Calu3 (cell line): ENCODE data around the gene ARHGAP42. TPM values are rescaled to one million over a fixed set of nuclear protein-coding genes. Genes with fewer than 3 reads are reported as not detected.

Source experiments
- BruUV-seq: library from RNA; stranded (reverse); fragments of 400-500 nt; replicated peaks from 2 replicates; lab custom pipeline; 2021; lab: Mats Ljungman, UMichigan
- CTCF ChIA-PET: fragments of 300-600 bp; sonication (Branson Sonifier 250); formaldehyde crosslinking; loops from one replicate; lab custom pipeline; 2022; ENCODE audit warnings: antibody characterized with exemption; lab: Charles Lee
- DNase-seq: peaks from one replicate; pipeline ENCODE4 v3.0.0; 2022
- H3K27ac Mint-ChIP-seq: one replicate; pipeline ENCODE4 v1.8.0; 2022; ENCODE audit warnings: mixed read lengths; ENCODE audit not compliant: unreplicated experiment
- H3K27me3 Mint-ChIP-seq: one replicate; pipeline ENCODE4 v1.8.0; 2022; ENCODE audit warnings: mixed read lengths; ENCODE audit not compliant: unreplicated experiment
- H3K36me3 Mint-ChIP-seq: one replicate; pipeline ENCODE4 v1.8.0; 2022; ENCODE audit warnings: mild to moderate bottlenecking, moderate library complexity, mixed read lengths; ENCODE audit not compliant: insufficient read depth, unreplicated experiment
- H3K4me1 Mint-ChIP-seq: one replicate; pipeline ENCODE4 v1.8.0; 2022; ENCODE audit warnings: mild to moderate bottlenecking, low read depth, mixed read lengths; ENCODE audit not compliant: unreplicated experiment
- H3K4me3 Mint-ChIP-seq: one replicate; pipeline ENCODE4 v1.8.0; 2022; ENCODE audit warnings: mild to moderate bottlenecking, low read depth, moderate library complexity, mixed read lengths; ENCODE audit not compliant: unreplicated experiment
- H3K9me3 Mint-ChIP-seq: one replicate; pipeline ENCODE4 v1.8.0; 2022; ENCODE audit warnings: low read depth, mixed read lengths; ENCODE audit not compliant: unreplicated experiment
- CTCF ChIP-seq: fragments of 200-600 bp; IDR thresholded peaks from one replicate; pipeline ENCODE4 v1.8.0; 2022; ENCODE audit warnings: antibody characterized with exemption; ENCODE audit not compliant: unreplicated experiment
- intact Hi-C: fragments of 100-400 bp; cut with micrococcal nuclease; formaldehyde crosslinking; loops from one replicate; pipeline ENCODE4 v1.10.0; 2022; ENCODE audit not compliant: unreplicated experiment
- total RNA-seq: library from RNA; stranded (reverse); gene quantifications from 2 replicates; pipeline ENCODE4 v1.2.3, GENCODE V29; 2022

ARHGAP42 gene
- total RNA-seq, 1 experiment from 2014 or later: 10.3 TPM

- Mint-ChIP-seq H3K4me3 (no peak overlapping the region), H3K4me1 (peaks cover 7% of the 10 kb centered on the region), H3K9me3 (no peaks in the 10 kb centered on the region), H3K36me3 (no peaks in the 10 kb centered on the region), H3K27me3 (no peaks in the 10 kb centered on the region), H3K27ac (no peak overlapping the region)
- intact Hi-C loops: no loop called here
- CTCF ChIA-PET: interaction anchor here (0.6 kb wide), 1 partner anchor 20 kb away, joined by 4 read pairs; no protein-coding TSS in a partner anchor
- no peak for DNase-seq
- no TSS peak for BruUV-seq
- TF ChIP-seq CTCF: no peak
These were observed 44.4 kb downstream of the ARHGAP42 start for GRCh38 chr11:100731471-100731870.

GRCh38 chr11:100732949-100733348 lies 45.9 kb downstream of the ARHGAP42 start:
- intact Hi-C loops: no loop called here
- Mint-ChIP-seq H3K27ac (no peak overlapping the region), H3K36me3 (no peaks in the 10 kb centered on the region), H3K27me3 (no peaks in the 10 kb centered on the region), H3K9me3 (no peaks in the 10 kb centered on the region), H3K4me1 (peaks cover 8% of the 10 kb centered on the region), H3K4me3 (no peak overlapping the region)
- TF ChIP-seq CTCF: no peak
- CTCF ChIA-PET: no interaction called here
- DNase-seq: no peak
- BruUV-seq: no TSS peak

GRCh38 chr11:100734743-100735527 lies 47.8 kb downstream of the ARHGAP42 start:
- H3K27ac Mint-ChIP-seq: no peak overlapping the region
- intact Hi-C loops: loop anchor here (5.0 kb wide), 1 partner anchor 42 kb away; no protein-coding TSS in a partner anchor
- CTCF ChIA-PET: no interaction called here

More at GRCh38 chr11:100734743-100735527, 47.8 kb downstream of the ARHGAP42 start:
- no TSS peak for BruUV-seq
- Mint-ChIP-seq H3K9me3 (no peaks in the 10 kb centered on the region), H3K27me3 (no peaks in the 10 kb centered on the region), H3K36me3 (no peaks in the 10 kb centered on the region), H3K4me3 (no peak overlapping the region), H3K4me1 (peaks cover 10% of the 10 kb centered on the region)
- no peak for DNase-seq
- TF ChIP-seq CTCF: no peak
